Left renal cortex interstitium (tissue), 4 donors: ENCODE measurements around the gene TMEM63A. TPM values are rescaled to one million over a fixed set of nuclear protein-coding genes. Genes with fewer than 3 reads are reported as not detected.

ENCODE experiments used
- DNase-seq, 4 donors: peaks; one replicate each; pipeline ENCODE4 v3.0.0-alpha.2; 2013; ENCODE audit warnings: low read depth in 4 of 4, low spot score in 2 of 4, missing footprints in 1 of 4
- polyA plus RNA-seq, 4 donors: library from polyadenylated mRNA; unstranded; fragments of 120-200 nt; gene quantifications; one replicate each; pipeline ENCODE4 v1.2.1, GENCODE V29; 2013; ENCODE audit not compliant: insufficient read length in 4 of 4

Gene TMEM63A
- polyA plus RNA-seq, 4 donors = 35.5 to 92.6 (median 63.6) TPM

DNA sequence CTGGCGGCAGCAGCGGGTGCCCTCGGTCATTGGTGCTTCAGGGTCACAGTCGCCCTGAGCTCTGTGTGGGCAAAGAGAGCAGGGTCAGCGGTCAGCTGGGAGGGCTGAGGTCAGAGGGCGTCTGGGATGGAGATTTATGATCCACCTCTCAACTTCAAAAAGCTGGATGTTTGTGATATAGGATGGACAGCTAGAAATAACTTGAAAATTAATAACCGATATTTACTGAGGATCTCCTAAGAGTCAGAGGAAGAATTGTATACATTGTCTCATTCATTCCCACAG lies 4.8 kb upstream of the TMEM63A start:
- DNase-seq = no peak

DNA sequence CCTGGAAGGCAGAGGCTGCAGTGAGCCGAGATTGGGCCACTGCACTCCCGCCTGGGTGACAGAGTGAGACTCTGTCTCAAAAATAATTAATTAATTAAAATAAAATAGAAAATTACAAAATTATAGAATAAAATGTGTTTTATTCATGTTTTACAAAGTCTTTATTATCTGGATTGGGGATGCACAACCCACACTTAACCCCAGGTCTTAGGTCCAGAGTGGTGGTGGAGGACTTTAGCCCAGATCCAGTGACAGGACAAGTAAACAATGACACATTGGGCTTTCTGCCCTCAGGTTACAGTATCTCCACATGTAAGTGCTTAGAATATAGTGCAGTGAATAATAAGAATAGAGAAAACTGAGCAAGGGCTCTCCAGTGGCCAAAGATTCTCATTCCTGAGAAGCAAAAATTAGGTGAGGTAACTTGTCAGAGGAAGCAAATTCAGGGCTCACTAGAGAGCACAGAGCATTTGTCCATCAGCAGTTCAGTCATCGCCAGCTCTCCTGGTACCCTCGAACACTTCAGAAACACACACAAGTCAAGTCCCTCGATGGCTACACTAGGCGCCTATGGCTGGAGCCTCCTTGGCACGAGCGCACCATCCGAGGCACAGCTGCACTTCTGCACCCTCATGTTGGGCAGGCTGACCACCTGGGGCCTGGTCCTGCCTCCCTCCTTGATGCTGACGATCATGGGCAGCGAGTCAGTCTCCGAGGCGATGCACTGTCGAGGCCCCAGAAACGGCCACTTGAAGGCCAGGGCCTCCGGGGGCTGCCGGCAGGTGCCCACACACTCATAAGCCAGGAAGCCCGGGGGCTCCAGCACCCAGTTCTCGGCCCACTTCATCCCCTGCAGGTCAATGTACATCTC lies 4.2 kb upstream of the TMEM63A start:
- DNase-seq = no peak

DNA sequence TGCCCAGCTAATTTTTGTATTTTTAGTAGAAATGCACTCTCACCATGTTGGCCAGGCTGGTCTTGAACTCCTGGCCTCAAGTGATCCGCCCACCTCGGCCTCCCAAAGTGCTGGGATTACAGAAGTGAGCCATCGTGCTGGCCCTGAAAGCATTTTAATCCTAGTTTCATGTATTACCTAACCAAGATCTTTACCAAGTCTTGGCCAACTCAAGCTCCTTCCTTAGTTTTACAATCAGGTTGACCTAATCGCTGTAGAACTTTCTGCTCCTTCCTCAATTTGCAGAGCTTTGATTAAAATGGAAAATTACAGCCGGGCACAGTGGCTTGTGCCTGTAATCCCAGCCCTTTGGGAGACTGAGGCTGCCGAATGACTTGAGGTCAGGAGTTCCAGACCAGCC lies 3.2 kb upstream of the TMEM63A start:
- DNase-seq = no peak

DNA sequence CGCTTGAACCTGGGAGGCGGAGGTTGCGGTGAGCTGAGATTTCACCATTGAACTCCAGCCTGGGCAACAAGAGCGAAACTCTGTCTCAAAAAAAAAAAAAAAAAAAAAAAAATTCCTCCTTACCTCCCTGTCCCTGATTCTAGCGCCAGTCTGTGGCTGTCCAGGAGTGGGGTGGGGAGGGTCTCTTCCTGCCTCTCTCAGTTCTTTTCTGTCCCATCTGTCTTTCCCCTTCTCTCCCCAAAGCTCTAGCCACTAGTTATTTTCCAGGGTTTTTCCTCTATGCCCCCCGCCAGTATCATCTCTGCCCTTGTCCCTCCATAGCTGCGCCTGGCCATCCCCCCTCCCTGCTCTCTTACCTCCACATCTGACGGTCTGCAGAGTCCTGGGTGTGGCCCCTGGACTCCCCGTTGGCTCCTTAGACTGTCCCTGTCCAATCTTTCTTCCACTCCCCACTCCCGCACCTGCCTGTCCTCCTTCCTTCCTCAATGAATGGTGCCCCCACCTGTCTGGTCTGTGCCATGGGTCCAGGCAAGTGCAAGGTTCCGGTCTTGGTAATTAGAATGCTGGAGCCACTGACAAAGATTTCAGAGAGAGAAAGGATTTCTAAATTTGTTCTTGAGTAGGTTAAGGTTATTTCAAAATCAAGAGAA lies 1.6 kb upstream of the TMEM63A start:
- no peak for DNase-seq

DNA sequence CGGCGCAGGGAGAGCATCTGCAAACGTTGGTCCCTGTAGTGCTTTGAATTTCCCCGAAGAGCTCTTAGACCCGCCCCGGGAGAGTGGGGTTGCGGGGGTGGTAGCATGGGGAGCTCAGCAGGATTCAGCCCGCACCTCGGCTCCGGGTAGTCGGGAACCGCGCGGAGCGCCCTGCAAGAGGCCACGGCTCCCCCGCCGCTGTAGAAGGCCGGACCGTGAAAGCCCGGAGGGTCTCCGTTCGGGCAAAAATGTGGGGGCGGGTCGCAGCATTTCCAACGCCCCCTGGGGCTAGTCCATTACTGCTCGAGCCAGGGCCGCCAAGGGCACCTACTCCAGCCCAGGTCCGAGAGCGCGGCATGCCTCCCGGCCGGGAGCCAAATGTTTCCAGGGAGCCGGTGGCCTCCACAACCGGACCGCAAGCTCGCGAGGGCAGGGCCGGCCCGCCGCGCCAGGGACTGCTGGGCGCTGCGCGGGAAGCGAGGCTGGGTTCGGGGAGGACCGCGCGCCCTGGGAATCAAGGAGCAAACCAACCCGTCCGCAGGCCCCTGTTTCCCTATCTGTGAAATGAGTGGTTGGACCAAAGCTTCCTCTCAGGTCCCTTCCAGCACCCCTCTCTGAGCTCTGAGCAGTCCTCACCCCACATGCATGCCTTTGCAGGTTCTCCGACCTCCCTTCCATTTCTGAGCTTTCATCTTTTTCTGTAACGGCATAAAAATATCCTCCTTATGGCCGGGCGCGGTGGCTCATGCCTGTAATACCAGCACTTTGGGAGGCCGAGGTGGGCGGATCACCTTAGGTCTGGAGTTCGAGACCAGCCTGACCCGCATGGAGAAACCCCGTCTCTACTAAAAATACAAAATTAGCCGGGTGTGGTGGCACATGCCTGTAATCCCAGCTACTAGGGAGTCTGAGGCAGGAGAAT lies 775 bp upstream of the TMEM63A start:
- no peak for DNase-seq

DNA sequence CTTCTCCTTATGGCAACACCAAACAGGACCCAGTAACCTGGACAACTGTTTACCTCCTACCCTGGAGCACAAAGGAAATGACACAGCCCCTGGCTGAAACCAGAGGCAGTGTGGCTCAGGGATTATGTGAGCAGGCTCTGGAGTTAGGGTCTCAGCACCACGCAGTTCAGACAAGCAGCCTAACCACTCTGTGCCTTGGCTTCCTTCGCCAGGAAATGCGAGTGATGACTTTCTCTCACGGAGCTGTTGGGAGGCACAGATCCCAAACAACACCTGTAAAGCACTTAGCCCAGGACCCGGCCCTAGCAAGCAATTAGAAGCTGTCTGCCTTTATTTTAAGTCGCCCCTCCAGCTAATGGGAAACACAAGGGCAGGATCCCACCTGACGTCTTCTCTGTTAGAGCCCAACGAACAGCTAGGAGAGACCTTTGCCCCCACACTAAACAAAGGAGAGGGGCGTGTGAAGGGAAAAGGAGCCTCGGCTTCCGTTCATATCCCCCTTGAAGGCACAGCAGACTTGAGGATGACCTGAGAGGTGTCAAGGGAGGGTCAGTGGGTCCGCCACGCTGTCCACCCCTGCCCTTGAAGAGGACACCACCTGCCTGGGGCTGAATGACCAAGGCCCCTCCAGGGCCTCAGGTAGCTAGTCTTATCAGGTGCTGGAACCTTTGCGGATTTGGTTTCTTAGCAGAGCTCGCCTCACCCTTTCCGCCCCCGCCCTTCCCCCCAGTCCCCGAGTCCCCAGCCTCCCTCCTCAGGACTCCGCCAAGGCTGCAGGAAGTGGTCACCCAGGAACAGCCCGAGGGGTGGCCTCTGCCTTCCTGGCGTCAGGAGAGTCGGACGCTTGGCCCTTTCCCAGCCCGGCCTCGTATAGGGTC lies 860 bp downstream of the TMEM63A start:
- no peak for DNase-seq

DNA sequence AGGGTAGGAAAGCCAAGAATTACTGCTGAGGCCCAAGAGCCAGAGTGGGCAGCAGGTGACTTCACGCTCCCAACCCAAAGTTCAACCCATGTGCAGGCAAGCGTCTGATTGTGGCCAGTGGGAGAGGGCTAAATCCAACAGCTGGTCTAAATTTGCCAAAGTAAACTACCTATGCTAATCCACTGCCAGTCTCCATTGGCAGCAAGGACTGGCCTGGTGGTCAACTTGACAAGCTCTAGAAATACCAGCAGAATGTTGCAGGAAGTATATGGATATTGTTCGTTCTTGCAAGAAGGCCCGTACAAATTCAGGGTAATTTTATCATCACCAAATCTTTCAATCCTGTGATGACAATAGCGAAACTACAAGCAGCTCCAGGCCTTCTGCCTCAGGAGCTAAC lies 1.5 kb downstream of the TMEM63A start:
- DNase-seq = no peak

DNA sequence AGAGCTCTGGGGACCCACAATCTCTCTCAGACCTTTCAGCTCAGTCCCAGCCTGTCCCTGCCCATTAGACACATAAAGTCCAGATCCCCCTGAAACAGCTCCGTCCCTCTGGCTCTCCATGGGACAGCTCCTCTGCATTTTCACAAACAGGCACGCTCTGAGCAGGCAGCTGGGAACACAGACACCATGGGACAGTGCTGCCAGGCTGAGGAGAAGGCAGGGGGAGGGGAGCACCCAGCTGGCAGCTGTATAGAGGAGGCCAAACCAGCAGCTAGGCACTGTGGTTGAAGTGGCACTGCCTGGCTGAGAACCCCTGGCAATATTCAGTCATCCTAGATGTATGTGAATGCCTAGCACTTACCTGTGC lies 2.0 kb downstream of the TMEM63A start:
- DNase-seq = no peak

DNA sequence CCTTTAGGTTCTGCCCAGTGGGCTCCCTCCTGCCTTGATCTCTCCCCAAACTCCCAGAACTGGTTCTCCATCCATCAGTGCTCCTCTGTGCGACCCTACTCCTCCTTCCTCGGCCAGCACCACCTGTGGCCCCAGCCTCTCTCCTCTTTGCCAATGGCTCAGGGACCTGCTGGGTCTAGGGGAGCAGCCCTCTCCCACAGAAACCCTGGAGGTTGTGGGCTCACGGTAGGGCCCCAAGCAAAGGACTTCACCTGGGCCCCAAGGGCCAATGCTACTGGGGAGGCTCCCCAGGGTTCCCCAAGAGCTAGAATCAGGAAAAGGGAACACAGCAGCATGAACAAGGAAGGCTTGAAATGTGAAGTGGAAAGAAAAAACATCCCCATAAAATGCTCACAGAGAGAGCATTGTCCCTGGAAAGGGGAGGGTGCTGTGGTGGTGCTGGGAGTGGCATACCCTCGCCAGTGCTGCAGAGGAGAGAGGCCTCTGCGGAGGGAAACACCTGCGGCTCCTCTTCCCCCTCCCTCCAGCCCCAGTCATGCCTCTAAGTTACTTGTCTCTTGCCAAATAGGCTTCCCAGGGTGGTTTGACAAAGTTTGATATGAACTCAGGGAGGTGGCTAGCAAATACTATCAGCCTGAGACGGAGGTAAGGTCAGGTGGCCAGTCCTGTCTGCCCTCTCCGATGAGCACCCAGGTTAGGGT lies 2.5 kb downstream of the TMEM63A start:
- no peak for DNase-seq

DNA sequence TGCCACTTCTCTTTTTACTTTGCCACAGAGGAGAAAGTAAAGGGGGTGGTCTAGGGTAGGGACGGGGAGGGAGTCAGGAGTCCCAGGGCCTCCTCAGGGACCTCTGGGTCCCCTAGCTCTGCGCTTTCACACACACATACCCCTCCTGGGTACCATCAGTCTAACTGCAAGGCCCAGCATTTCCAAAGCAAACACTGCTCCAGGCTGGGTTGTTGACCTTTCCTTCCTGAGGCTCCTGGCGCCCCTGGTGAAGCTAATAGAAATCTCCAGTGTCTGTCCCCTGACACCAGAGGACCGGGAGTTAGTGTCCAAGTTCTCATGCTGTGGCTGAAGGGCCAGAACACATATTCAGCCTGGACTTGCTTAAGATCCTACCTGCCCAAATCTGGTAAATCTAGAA lies 3.9 kb downstream of the TMEM63A start:
- DNase-seq = no peak

DNA sequence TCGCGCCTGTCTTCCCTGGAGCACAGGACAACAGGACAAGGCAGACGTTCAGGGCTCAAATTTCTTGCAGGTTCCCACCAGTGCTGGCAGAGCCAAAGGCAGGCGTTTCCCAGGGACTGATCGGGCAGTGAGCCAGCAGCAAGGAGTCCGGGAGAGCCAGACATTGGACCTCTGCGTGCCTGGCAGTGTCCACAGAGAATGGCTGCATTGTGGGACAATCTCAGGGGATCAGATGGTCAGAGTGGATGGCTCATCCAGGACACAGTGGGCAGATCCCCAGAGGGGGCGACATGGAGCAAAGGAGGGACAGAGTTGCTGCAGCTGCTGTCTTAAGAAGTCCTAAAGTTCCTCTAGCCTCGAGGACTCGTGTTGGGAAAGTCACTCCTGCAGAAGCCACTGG lies 4.6 kb downstream of the TMEM63A start:
- DNase-seq = no peak

DNA sequence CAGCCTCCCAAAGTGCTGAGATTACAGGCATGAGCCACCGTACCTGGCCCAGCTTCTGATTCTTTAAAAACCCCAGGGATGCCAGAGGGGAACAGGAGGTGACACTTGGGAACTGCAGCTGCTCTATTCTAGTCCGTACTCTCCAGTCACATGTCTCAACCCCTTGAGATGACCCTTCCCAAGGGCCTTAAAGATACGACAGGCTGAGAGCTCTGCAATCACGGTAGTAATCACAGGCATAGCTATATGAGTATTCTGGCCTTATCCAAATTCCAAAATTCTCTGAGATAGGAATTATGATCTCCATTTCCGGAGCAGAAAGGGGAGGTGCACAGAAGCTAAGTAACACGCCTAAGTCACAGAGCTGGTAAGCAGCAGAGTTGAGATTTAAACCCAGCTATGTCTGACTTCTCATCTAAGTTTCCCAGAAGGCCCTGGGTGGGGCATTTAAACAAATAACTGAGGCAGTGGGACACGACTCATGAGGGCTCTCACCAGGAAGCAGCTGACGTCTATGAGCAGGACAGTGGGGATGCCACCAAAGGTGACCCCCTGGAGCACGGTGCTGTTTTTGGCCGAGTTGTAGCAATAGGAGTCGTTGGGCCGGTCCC lies 5.2 kb downstream of the TMEM63A start:
- DNase-seq = no peak

DNA sequence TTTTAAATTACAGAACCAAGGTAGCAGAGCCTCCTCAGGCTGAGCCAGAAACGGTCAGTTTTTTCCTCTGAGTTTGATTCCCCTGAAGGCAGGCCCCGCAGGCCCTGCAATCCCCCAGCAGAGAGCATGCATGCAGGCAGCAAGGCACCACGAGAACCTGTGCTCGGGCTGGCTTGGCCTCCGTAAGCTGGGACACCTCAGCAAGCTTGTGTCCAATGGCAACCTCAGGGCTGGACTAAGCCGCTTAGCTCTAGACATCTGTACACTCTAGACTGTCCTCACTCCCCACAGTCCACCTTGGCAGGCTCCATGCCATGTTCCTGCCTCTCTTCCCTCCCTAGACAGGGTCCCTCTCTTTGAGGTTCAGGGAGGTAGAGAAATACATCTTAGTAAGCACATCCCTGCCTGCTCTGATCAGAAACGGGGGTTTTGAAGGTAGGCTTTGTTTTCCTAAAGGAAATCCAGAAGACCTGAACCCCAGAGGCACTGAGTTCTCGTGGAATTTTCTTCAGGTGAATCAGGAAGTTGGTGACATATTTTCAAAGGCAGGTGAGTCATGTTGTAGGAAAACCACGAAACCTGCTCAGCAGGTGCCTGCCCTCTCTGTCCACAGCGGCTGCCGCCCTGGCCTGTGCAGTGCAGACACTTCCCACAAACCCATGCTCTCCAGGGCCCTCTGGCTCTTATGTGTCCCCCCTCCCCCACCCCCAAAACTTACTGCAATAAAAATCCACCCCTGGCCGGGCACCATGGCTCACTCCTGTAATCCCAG lies 7.0 kb downstream of the TMEM63A start:
- no peak for DNase-seq

DNA sequence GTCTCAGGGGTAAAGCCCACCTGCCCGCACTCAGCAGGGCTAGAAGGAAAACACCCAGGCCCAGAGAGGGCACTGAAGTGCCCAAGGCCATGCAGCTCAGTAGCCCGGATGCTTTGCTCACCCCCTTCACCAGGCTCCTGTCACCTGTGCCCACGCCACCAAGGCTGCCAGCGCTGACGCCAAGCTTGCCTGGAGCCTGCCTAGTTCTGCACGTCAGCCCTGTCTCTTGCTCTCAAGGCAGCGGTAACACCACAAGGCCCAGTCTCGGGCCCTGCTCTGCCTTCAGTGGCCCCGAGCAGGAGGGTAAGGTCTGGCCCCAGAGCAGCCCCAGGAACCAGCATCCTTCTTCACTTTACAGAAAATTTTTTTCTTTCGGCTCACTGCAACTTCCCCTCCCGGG lies 7.7 kb downstream of the TMEM63A start:
- DNase-seq = no peak

DNA sequence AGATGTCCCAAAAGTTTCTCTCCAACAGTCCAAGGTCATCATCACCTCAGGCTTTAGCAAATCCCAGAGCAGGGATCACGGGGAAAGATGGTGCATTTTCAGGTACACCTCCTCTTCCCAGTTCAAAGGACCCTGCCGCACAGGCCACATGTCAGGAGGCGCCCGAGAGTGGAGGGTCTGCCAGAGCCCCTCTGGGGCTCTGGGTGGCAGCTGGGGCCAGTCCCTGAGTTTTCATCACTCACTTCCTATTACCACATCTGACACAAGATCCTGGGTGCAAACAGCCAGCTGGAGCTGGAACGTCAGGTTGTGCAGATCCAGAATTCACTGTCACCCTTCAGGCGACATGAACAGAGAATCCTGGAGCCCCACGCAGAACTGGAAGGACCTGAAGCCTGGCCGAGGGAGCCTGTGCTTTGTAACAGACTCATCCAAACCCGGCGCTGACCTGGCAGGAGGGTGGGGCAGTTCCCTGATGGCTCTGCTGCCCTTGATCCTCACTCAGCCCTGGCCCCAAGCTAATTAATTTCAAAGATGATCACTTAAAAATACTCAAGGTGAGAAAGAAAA lies 8.8 kb downstream of the TMEM63A start:
- DNase-seq = no peak

DNA sequence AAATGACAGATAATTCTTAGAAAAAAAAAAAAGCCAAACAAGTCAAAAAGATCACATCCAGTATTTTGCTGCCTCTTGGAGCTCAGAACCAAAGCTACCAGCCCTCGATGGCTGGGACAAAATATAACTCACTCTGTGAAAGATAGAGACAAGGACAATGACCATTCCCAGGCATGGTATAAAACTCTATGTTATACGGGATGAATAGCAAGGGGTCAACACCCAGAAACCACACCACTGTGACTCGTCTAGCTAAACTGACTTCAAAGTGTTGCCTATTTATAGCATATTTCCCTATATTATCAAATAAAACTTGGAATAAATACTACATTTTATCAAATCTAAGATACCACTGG lies 10.1 kb downstream of the TMEM63A start:
- no peak for DNase-seq

DNA sequence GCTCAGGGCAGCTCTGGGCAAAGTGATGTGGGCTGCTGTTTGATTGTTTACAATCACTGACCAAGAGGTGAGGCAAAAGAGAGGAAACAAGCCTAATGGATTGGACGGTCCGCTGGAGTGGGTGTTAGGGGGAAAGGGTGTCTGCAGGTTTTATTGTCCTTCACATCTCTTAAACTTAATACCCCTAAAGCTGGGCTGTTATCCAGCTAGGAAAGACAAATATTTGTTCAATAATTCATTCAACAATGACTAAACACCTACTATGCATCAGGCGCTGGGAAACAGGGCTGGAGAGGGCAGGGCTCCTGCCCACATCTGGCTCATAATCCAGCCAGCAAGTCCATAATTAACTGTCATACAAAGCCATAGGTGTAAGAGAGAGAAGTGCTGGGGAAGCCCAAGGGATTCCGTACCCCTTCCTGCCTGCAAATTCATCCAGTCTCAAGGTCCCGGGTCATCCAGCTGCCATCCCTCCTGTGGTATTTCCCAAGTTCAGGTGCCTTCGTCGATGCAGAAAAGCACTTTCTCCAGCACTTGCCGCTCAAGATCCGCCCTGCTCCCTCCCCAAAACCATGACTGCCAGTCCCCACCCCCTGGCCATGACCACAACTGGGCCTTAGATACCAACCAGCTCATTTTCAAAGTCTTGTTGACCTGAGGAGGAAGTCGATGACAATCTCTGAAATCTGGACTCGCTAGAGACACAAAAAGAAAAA lies 10.7 kb downstream of the TMEM63A start:
- DNase-seq = no peak

DNA sequence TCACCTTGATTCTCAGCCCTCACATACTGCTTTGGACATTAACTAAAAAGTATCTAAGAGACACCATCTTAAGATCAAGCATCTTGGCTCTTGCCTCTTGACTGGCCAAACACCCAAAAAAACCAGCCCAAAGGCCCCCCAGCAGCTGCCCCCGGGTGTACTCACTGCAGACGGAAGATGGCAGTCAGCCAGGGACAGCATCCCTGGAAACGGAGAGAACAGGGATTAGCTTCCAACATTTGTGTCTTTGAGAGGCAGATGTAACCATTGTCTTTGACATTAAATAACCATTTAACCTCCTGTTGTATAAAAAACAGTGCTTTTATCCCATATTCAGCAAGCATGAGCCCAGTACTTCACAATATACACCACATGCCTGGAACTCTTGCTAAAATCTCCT lies 11.3 kb downstream of the TMEM63A start:
- DNase-seq = no peak
